GM18951 (cell line): ENCODE data around the gene UBE2Q1.
A peak's percentile ranks its signal among the peaks of the same experiment; 100 is the strongest.

ENCODE experiments used
- POLR2A ChIP-seq: IDR thresholded peaks from 4 replicates; pipeline ENCODE4 v1.6.1; 2011; ENCODE audit warnings: mild to moderate bottlenecking; ENCODE audit not compliant: insufficient read length, insufficient read depth; ENCODE audit errors: extremely low read depth
- in situ Hi-C: fragments of 300-500 bp; cut with MboI; formaldehyde crosslinking; loops from one replicate; pipeline ENCODE4 v1.12.0; 2022; ENCODE audit warnings: low sequenced_read_pairs, mixed read lengths, inconsistent platforms; ENCODE audit not compliant: unreplicated experiment

Gene UBE2Q1

GRCh38 chr1:154557939-154558719, at the start of gene UBE2Q1:
TSS of gene UBE2Q1 (minus strand) at chr1:154558662. CDS start at chr1:154558553, 109 bp downstream.
- in situ Hi-C loops = loop anchor here (25.0 kb wide), 1 partner anchor 329 kb away; no protein-coding TSS in a partner anchor
- TF ChIP-seq POLR2A = no peak

GRCh38 chr1:154607609-154608396, 49.3 kb upstream of the UBE2Q1 start, which contains the start of gene ADAR:
TSS of gene ADAR (minus strand) at chr1:154608186. CDS start at chr1:154608006, 180 bp downstream.
- in situ Hi-C loops = no loop called here
- peak; percentile 82 for TF ChIP-seq POLR2A

- TF ChIP-seq POLR2A = no peak
- in situ Hi-C loops = no loop called here
These were observed 48.7 kb upstream of the UBE2Q1 start for GRCh38 chr1:154607106-154607608.

GRCh38 chr1:154605534-154605933, 47.1 kb upstream of the UBE2Q1 start:
- in situ Hi-C loops = no loop called here
- no peak for TF ChIP-seq POLR2A

GRCh38 chr1:154603317-154603716, 44.9 kb upstream of the UBE2Q1 start:
- in situ Hi-C loops = no loop called here
- TF ChIP-seq POLR2A = no peak

- no peak for TF ChIP-seq POLR2A
- in situ Hi-C loops = no loop called here
These were observed 41.2 kb upstream of the UBE2Q1 start for GRCh38 chr1:154599658-154600057.

- TF ChIP-seq POLR2A = no peak
- in situ Hi-C loops = no loop called here
These were observed 40.6 kb upstream of the UBE2Q1 start for GRCh38 chr1:154598871-154599635.

GRCh38 chr1:154595621-154596020, 37.2 kb upstream of the UBE2Q1 start:
- in situ Hi-C loops = no loop called here
- TF ChIP-seq POLR2A = no peak

- in situ Hi-C loops = no loop called here
- no peak for TF ChIP-seq POLR2A
These were observed 36.3 kb upstream of the UBE2Q1 start for GRCh38 chr1:154594811-154595210.

GRCh38 chr1:154593390-154593789, 34.9 kb upstream of the UBE2Q1 start:
- in situ Hi-C loops = no loop called here
- TF ChIP-seq POLR2A = no peak

GRCh38 chr1:154591206-154591605, 32.7 kb upstream of the UBE2Q1 start:
- TF ChIP-seq POLR2A = no peak
- in situ Hi-C loops = no loop called here

GRCh38 chr1:154590756-154591155, 32.3 kb upstream of the UBE2Q1 start:
- in situ Hi-C loops = no loop called here
- no peak for TF ChIP-seq POLR2A

GRCh38 chr1:154589780-154590179, 31.3 kb upstream of the UBE2Q1 start:
- TF ChIP-seq POLR2A = no peak
- in situ Hi-C loops = no loop called here

GRCh38 chr1:154586641-154587040, 28.2 kb upstream of the UBE2Q1 start:
- TF ChIP-seq POLR2A = no peak
- in situ Hi-C loops = no loop called here
